Measurements from ENCODE around the gene GNPTG.

Gene GNPTG

GRCh38 chr16:1375298-1375640 is 23.5 kb downstream of the GNPTG start:
- no peak overlapping the region for H2AFZ ChIP-seq (ENCODE audit: low read depth)
- no peak overlapping the region for H3K9ac ChIP-seq
- H3K36me3 ChIP-seq (ENCODE audit: insufficient read depth) = no peaks in the 10 kb centered on the region
- H3K27me3 ChIP-seq (ENCODE audit: insufficient read depth, low read depth) = no peaks in the 10 kb centered on the region
- H3K27ac ChIP-seq = no peak overlapping the region
- no peak overlapping the region for H3K4me3 ChIP-seq (IDR thresholded peaks at IDR 0.05; ENCODE audit: insufficient read depth, low read depth, low read length)
- H3K79me2 ChIP-seq (ENCODE audit: insufficient read depth, low read depth) = no peaks in the 10 kb centered on the region
- H3K4me1 ChIP-seq (ENCODE audit: low read depth, poor library complexity, severe bottlenecking) = no peaks in the 10 kb centered on the region
- H3K4me2 ChIP-seq = no peak overlapping the region
- no peak for TF ChIP-seq CTCF (conservative IDR thresholded peaks at IDR 0.05; ENCODE audit: low read depth, low read length)
- H4K20me1 ChIP-seq (ENCODE audit: insufficient read depth) = no peaks in the 10 kb centered on the region

- H2AFZ ChIP-seq (ENCODE audit: low read depth) = no peak overlapping the region
- no peaks in the 10 kb centered on the region for H3K4me1 ChIP-seq (ENCODE audit: low read depth, poor library complexity, severe bottlenecking)
- no peak overlapping the region for H3K9ac ChIP-seq
- H3K79me2 ChIP-seq (ENCODE audit: insufficient read depth, low read depth) = no peaks in the 10 kb centered on the region
- TF ChIP-seq CTCF (conservative IDR thresholded peaks at IDR 0.05; ENCODE audit: low read depth, low read length) = no peak
- H3K4me2 ChIP-seq = no peak overlapping the region
- no peak overlapping the region for H3K4me3 ChIP-seq (IDR thresholded peaks at IDR 0.05; ENCODE audit: insufficient read depth, low read depth, low read length)
- no peaks in the 10 kb centered on the region for H3K27me3 ChIP-seq (ENCODE audit: insufficient read depth, low read depth)
- H3K27ac ChIP-seq = no peak overlapping the region
- no peaks in the 10 kb centered on the region for H4K20me1 ChIP-seq (ENCODE audit: insufficient read depth)
- H3K36me3 ChIP-seq (ENCODE audit: insufficient read depth) = no peaks in the 10 kb centered on the region
These were observed 24.1 kb downstream of the GNPTG start for GRCh38 chr16:1375741-1376410.

- Histone ChIP-seq H4K20me1 (ENCODE audit: insufficient read depth) (no peaks in the 10 kb centered on the region), H3K4me1 (ENCODE audit: low read depth, poor library complexity, severe bottlenecking) (no peaks in the 10 kb centered on the region), H3K27me3 (ENCODE audit: insufficient read depth, low read depth) (no peaks in the 10 kb centered on the region), H3K4me2 (no peak overlapping the region), H3K9ac (no peak overlapping the region), H3K4me3 (IDR thresholded peaks at IDR 0.05; ENCODE audit: insufficient read depth, low read depth, low read length) (no peak overlapping the region), H3K36me3 (ENCODE audit: insufficient read depth) (no peaks in the 10 kb centered on the region; the same call in 1 of the 2 replicates), H2AFZ (ENCODE audit: low read depth) (no peak overlapping the region), H3K79me2 (ENCODE audit: insufficient read depth, low read depth) (no peaks in the 10 kb centered on the region), H3K27ac (no peak overlapping the region)
- TF ChIP-seq CTCF (conservative IDR thresholded peaks at IDR 0.05; ENCODE audit: low read depth, low read length) = no peak
These were observed 25.8 kb downstream of the GNPTG start for GRCh38 chr16:1377406-1378010.

GRCh38 chr16:1378087-1378803 is 26.5 kb downstream of the GNPTG start:
- Histone ChIP-seq H3K4me2 (no peak overlapping the region), H2AFZ (ENCODE audit: low read depth) (no peak overlapping the region), H3K27me3 (ENCODE audit: insufficient read depth, low read depth) (no peaks in the 10 kb centered on the region), H3K79me2 (ENCODE audit: insufficient read depth, low read depth) (no peaks in the 10 kb centered on the region), H3K27ac (no peak overlapping the region), H3K4me1 (ENCODE audit: low read depth, poor library complexity, severe bottlenecking) (no peaks in the 10 kb centered on the region), H3K9ac (no peak overlapping the region), H3K4me3 (IDR thresholded peaks at IDR 0.05; ENCODE audit: insufficient read depth, low read depth, low read length) (no peak overlapping the region), H3K36me3 (ENCODE audit: insufficient read depth) (no peaks in the 10 kb centered on the region; the same call in 1 of the 2 replicates), H4K20me1 (ENCODE audit: insufficient read depth) (no peaks in the 10 kb centered on the region)
- no peak for TF ChIP-seq CTCF (conservative IDR thresholded peaks at IDR 0.05; ENCODE audit: low read depth, low read length)

Data from KMS-11 (cell line).